ENCODE measurements around the gene SLC8A2. TPM values are rescaled to one million over a fixed set of nuclear protein-coding genes. Genes with fewer than 3 reads are reported as not detected.

SLC8A2 gene
- total and polyA plus RNA-seq, 2 of the 8 experiments (the other 6 are each of a cell fraction or from before 2014, with no cell fraction given) = 7.3 to 12.4 TPM

- no peak for TF ChIP-seq EP300 (IDR thresholded peaks at IDR 0.05; ENCODE audit: borderline replicate concordance in 1 of 2, low read depth in 2 of 2, low read length in 2 of 2)
- no peak for TF ChIP-seq JUND (IDR thresholded peaks at IDR 0.05; ENCODE audit: low read length)
- TF ChIP-seq CBX5 (IDR thresholded peaks at IDR 0.05; ENCODE audit: low read depth, low read length) = no peak
- no peak for TF ChIP-seq SP2 (IDR thresholded peaks at IDR 0.05; ENCODE audit: low read length)
- TF ChIP-seq NRF1 (IDR thresholded peaks at IDR 0.05; ENCODE audit: low read depth, low read length) = no peak
- TF ChIP-seq RXRA (IDR thresholded peaks at IDR 0.05; ENCODE audit: insufficient read depth, low read depth, low read length) = no peak
- TF ChIP-seq HDAC6 (IDR thresholded peaks at IDR 0.05; ENCODE audit: low read depth, low read length) = no peak
- peak; percentile 45; the same call in 1 of the 2 replicates for TF ChIP-seq SUZ12 (IDR thresholded peaks at IDR 0.05; ENCODE audit: low read length)
- TF ChIP-seq ATF2 (IDR thresholded peaks at IDR 0.05; ENCODE audit: low read length) = no peak
- no peak for TF ChIP-seq TEAD4 (IDR thresholded peaks at IDR 0.05; ENCODE audit: low read depth, low read length)
- no peak for TF ChIP-seq EZH2 (IDR thresholded peaks at IDR 0.05; ENCODE audit: low read depth, low read length, severe bottlenecking)
- peak; percentile 53; the same call in 1 of the 2 replicates for TF ChIP-seq GABPA (IDR thresholded peaks at IDR 0.05; ENCODE audit: borderline replicate concordance, insufficient read depth, low read length)
- no peak for TF ChIP-seq POU5F1 (IDR thresholded peaks at IDR 0.05; ENCODE audit: low read depth, low read length)
- no peak for TF ChIP-seq BRCA1 (IDR thresholded peaks at IDR 0.05; ENCODE audit: low read depth, low read length)
- no peak for TF ChIP-seq ATF3 (IDR thresholded peaks at IDR 0.05; ENCODE audit: insufficient read depth, low read depth, low read length)
Observed at GRCh38 chr19:47430041-47430802, 41.5 kb downstream of the SLC8A2 start (continued).
